DOHH2 (cell line): Measurements from ENCODE around the gene TUB.

Experiments
- CTCF ChIP-seq: fragments of 200-600 bp; sonication (generic); IDR thresholded peaks from one replicate; pipeline ENCODE4 v1.5.1; 2014; ENCODE audit warnings: antibody characterized with exemption, mild to moderate bottlenecking, low read depth, low read length; ENCODE audit not compliant: poor library complexity, severe bottlenecking
- EZH2phosphoT487 ChIP-seq: fragments of 200-600 bp; sonication (generic); IDR thresholded peaks from 2 replicates; pipeline ENCODE4 v1.6.1; 2017; ENCODE audit warnings: borderline replicate concordance, mild to moderate bottlenecking, antibody characterized with exemption, low read length, moderate library complexity, mixed read lengths

- no peak for TF ChIP-seq CTCF
- no peak for TF ChIP-seq EZH2phosphoT487
These were observed 13.6 kb downstream of the TUB start for GRCh38 chr11:8094656-8095055.
